ENCODE data around the gene RPS6KA6. TPM values are rescaled to one million over a fixed set of nuclear protein-coding genes. Genes with fewer than 3 reads are reported as not detected.

The RPS6KA6 gene
- 0.23 and 4.3 TPM in 2 replicates for total RNA-seq

DNA sequence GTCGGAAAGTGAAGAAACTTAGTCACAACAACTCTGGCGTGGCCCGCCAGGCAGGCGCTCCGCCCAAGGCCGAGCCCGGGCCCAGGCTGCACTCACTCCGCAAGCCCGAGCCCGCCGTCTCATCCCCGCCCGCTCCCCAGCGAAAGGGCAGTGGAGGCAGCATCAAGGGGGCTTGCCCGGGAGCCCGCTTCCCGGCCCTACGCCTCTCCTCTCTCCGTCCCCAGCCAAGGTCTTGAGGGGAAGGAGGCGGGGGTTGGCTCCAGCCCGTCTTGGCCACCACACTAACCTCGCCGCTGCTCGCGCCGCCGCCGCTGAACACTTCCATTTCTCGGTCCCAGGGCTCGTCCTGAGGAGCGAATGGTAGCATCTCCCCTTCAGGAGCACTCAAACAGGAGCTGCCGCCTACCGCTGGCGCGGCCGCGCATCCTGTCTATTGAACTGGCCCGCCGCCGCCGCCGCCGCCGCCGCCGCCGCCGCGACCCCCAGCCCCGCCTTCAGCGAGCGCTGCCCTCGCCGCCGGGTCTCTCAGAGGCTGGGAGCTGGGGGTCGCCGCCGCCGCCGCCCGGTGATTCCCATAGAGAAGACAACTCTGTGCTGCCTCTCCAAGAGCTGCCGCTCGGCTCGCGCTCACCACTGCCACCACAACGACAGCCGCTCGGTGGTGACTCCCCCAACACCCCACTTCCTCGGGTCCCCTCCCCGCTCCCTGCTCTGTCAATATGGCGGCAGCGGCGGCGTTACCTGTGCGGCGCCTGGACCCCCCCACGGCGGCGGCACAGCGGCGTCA is at the start of gene RPS6KA6:
RPS6KA6 (minus strand) TSS at position 667 of the 787 bp plus-strand sequence; CDS start at position 367, 300 bp downstream.

